ENCODE data around the gene SORCS2.

Gene SORCS2

GRCh38 chr4:7433376-7434140 is 241.2 kb downstream of the SORCS2 start:
- no peak for TF ChIP-seq CTCF (IDR thresholded peaks at IDR 0.05; ENCODE audit: extremely low read depth, insufficient read depth, missing control alignments)
- DNase-seq (ENCODE audit: low spot score), result no peak
- in situ Hi-C loops (cut with MboI; ENCODE audit: low pct_unique_long_range_greater_than_20kb, low sequenced_read_pairs, unreplicated experiment), result no loop called here

GRCh38 chr4:7434141-7434765 is 241.9 kb downstream of the SORCS2 start:
- DNase-seq (ENCODE audit: low spot score), result no peak
- in situ Hi-C loops (cut with MboI; ENCODE audit: low pct_unique_long_range_greater_than_20kb, low sequenced_read_pairs, unreplicated experiment), result no loop called here
- no peak for TF ChIP-seq CTCF (IDR thresholded peaks at IDR 0.05; ENCODE audit: extremely low read depth, insufficient read depth, missing control alignments)

GRCh38 chr4:7434766-7435150 is 242.4 kb downstream of the SORCS2 start, which contains the start of gene PSAPL1:
PSAPL1 (minus strand) TSS chr4:7434930; CDS start chr4:7434879, 51 bp downstream.
- no peak for DNase-seq (ENCODE audit: low spot score)
- no peak for TF ChIP-seq CTCF (IDR thresholded peaks at IDR 0.05; ENCODE audit: extremely low read depth, insufficient read depth, missing control alignments)
- in situ Hi-C loops (cut with MboI; ENCODE audit: low pct_unique_long_range_greater_than_20kb, low sequenced_read_pairs, unreplicated experiment), result no loop called here

GRCh38 chr4:7435471-7436061 is 243.2 kb downstream of the SORCS2 start:
- in situ Hi-C loops (cut with MboI; ENCODE audit: low pct_unique_long_range_greater_than_20kb, low sequenced_read_pairs, unreplicated experiment), result no loop called here
- DNase-seq (ENCODE audit: low spot score), result no peak

GRCh38 chr4:7436256-7436655 is 243.9 kb downstream of the SORCS2 start:
- DNase-seq (ENCODE audit: low spot score), result no peak
- in situ Hi-C loops (cut with MboI; ENCODE audit: low pct_unique_long_range_greater_than_20kb, low sequenced_read_pairs, unreplicated experiment), result no loop called here
- no peak for TF ChIP-seq CTCF (IDR thresholded peaks at IDR 0.05; ENCODE audit: extremely low read depth, insufficient read depth, missing control alignments)

More at GRCh38 chr4:7435471-7436061, 243.2 kb downstream of the SORCS2 start:
- no peak for TF ChIP-seq CTCF (IDR thresholded peaks at IDR 0.05; ENCODE audit: extremely low read depth, insufficient read depth, missing control alignments)

GRCh38 chr4:7439699-7440098 is 247.4 kb downstream of the SORCS2 start:
- in situ Hi-C loops (cut with MboI; ENCODE audit: low pct_unique_long_range_greater_than_20kb, low sequenced_read_pairs, unreplicated experiment), result no loop called here
- TF ChIP-seq CTCF (IDR thresholded peaks at IDR 0.05; ENCODE audit: extremely low read depth, insufficient read depth, missing control alignments), result no peak

More at GRCh38 chr4:7439699-7440098, 247.4 kb downstream of the SORCS2 start:
- no peak for DNase-seq (ENCODE audit: low spot score)
